Osteoblast (primary cell): ENCODE data around the gene TRPM5. TPM values are rescaled to one million over a fixed set of nuclear protein-coding genes. Genes with fewer than 3 reads are reported as not detected.

ENCODE experiments used
- DNase-seq: peaks from one replicate; pipeline ENCODE4 v3.0.0; 2011; ENCODE audit warnings: low spot score, mixed read lengths; ENCODE audit not compliant: insufficient read length; ENCODE audit errors: missing footprints
- H2AFZ ChIP-seq: 2 replicates; pipeline ENCODE4 v1.6.0; 2011; ENCODE audit warnings: mild to moderate bottlenecking, low read length
- H3K27ac ChIP-seq: 2 replicates; pipeline ENCODE4 v1.5.1; 2011; ENCODE audit warnings: mild to moderate bottlenecking, low read depth, low read length, moderate library complexity
- H3K27me3 ChIP-seq: 2 replicates; pipeline ENCODE4 v1.6.0; 2012; ENCODE audit warnings: mild to moderate bottlenecking, control low read depth, inconsistent platforms, low read length, moderate library complexity; ENCODE audit not compliant: insufficient read depth
- H3K36me3 ChIP-seq: 2 replicates; pipeline ENCODE4 v1.5.1; 2011; ENCODE audit warnings: mild to moderate bottlenecking, low read length, control low read depth, moderate library complexity; ENCODE audit not compliant: insufficient read depth
- H3K4me1 ChIP-seq: 2 replicates; pipeline ENCODE4 v1.5.1; 2011; ENCODE audit warnings: mild to moderate bottlenecking, low read length, control low read depth, moderate library complexity; ENCODE audit not compliant: insufficient read depth
- H3K4me2 ChIP-seq: 2 replicates; pipeline ENCODE4 v1.6.0; 2011; ENCODE audit warnings: mild to moderate bottlenecking, low read length; ENCODE audit not compliant: insufficient read depth
- H3K4me3 ChIP-seq: fragments of 200-600 bp; sonication (generic); 3 replicates; pipeline ENCODE4 v1.5.1; 2012; ENCODE audit warnings: mild to moderate bottlenecking, low read length, inconsistent platforms; ENCODE audit not compliant: insufficient read depth
- H3K79me2 ChIP-seq: 2 replicates; pipeline ENCODE4 v1.6.0; 2012; ENCODE audit warnings: mild to moderate bottlenecking, low read length, control low read depth, inconsistent platforms; ENCODE audit not compliant: insufficient read depth
- H3K9me3 ChIP-seq: 2 replicates; pipeline ENCODE4 v1.5.1; 2011; ENCODE audit warnings: low read depth, low read length, control low read depth
- H4K20me1 ChIP-seq: 2 replicates; pipeline ENCODE4 v1.6.0; 2012; ENCODE audit warnings: mild to moderate bottlenecking, low read length, control low read depth; ENCODE audit not compliant: insufficient read depth
- total RNA-seq: library from RNA; depleted of rRNA; stranded (reverse); fragments of >200 nt; gene quantifications from 2 replicates; pipeline ENCODE4 v1.2.3, GENCODE V29; 2012
- TF ChIP-seq, protein P1 (sequence below): IDR thresholded peaks from 2 replicates; pipeline ENCODE4 v1.5.1; 2011; ENCODE audit warnings: mild to moderate bottlenecking, low read depth, low read length, moderate library complexity; ENCODE audit errors: extremely low read depth

The TRPM5 gene
- total RNA-seq, 1 donor: not detected

DNA sequence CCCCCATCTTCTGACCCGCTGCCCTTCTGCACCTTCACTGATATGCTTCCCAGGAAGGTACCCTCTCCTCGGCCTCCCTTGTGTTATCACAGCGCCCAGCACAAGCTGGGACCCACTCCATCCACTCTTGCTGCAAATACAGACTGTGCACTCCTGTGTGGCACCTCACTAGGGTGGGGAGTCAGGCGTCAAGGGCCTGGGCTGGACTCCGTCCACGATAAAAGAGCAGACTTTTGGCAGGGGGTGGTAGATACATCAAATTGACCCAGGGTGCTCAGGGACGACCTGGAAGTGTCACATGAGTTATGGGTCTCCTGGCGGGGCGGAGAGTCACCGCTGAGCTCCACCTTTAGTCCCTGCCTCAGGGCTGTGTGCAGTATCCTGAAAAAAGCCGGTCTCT lies 908 bp downstream of the TRPM5 start:
- Histone ChIP-seq H3K36me3 (no peaks in the 10 kb centered on the region), H3K4me2 (no peak overlapping the region), H3K9me3 (no peaks in the 10 kb centered on the region), H3K27me3 (peaks cover 25% of the 10 kb centered on the region), H4K20me1 (no peaks in the 10 kb centered on the region), H3K27ac (no peak overlapping the region), H3K79me2 (no peaks in the 10 kb centered on the region), H2AFZ (no peak overlapping the region), H3K4me3 (no peak overlapping the region), H3K4me1 (no peaks in the 10 kb centered on the region)
- TF ChIP-seq, protein P1, sequence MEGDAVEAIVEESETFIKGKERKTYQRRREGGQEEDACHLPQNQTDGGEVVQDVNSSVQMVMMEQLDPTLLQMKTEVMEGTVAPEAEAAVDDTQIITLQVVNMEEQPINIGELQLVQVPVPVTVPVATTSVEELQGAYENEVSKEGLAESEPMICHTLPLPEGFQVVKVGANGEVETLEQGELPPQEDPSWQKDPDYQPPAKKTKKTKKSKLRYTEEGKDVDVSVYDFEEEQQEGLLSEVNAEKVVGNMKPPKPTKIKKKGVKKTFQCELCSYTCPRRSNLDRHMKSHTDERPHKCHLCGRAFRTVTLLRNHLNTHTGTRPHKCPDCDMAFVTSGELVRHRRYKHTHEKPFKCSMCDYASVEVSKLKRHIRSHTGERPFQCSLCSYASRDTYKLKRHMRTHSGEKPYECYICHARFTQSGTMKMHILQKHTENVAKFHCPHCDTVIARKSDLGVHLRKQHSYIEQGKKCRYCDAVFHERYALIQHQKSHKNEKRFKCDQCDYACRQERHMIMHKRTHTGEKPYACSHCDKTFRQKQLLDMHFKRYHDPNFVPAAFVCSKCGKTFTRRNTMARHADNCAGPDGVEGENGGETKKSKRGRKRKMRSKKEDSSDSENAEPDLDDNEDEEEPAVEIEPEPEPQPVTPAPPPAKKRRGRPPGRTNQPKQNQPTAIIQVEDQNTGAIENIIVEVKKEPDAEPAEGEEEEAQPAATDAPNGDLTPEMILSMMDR: no peak
- DNase-seq: no peak

DNA sequence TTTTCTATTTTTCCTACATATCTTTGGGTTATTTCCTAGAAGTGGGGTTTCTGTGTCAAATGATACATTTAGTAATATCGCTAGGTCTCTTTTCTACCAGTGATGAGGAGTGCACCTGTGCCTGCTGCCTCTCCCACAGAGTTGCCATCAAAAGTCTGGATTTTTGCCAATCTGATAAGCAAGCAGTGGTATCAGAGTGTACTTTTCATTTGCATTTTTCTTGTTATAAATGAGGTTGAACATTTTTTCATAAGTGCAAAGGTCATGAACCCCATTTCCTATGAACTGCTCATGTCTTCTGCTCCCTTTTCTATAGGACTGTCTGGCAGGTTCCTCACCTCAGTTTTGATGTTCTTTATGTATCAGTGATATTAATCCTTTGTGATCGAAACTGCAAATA lies 1.7 kb downstream of the TRPM5 start:
- H3K27me3 ChIP-seq: peaks cover 27% of the 10 kb centered on the region
- TF ChIP-seq, protein P1: no peak
- no peak overlapping the region for H3K4me3 ChIP-seq
- H3K79me2 ChIP-seq: no peaks in the 10 kb centered on the region
- no peak overlapping the region for H2AFZ ChIP-seq
- H3K27ac ChIP-seq: no peak overlapping the region
- H4K20me1 ChIP-seq: no peaks in the 10 kb centered on the region
- no peaks in the 10 kb centered on the region for H3K9me3 ChIP-seq
- no peak overlapping the region for H3K4me2 ChIP-seq
- DNase-seq: no peak
- H3K4me1 ChIP-seq: no peaks in the 10 kb centered on the region
- H3K36me3 ChIP-seq: no peaks in the 10 kb centered on the region

DNA sequence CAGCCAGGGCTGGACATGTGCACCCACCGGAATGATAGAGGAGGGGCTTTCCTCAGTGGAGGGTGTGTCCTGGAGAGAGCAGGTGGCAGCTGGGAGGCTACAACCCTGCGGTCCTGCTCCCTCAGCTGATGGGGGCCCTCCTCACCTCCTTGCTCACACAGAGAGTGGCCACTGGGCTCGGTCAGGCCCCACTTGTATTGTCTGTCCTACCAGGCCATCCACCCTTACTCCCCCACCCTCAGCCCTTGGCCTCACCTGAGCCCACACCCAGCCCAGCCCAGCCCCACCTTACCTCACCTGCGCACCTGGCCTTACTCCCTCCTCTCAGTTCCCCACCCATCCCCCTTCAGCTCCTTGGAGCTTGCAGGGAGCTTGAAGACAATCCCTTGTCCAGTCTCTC lies 3.1 kb downstream of the TRPM5 start:
- no peak overlapping the region for H3K4me2 ChIP-seq
- no peak overlapping the region for H3K27ac ChIP-seq
- no peak overlapping the region for H3K4me3 ChIP-seq
- H4K20me1 ChIP-seq: no peaks in the 10 kb centered on the region
- H2AFZ ChIP-seq: no peak overlapping the region
- H3K79me2 ChIP-seq: no peaks in the 10 kb centered on the region
- H3K9me3 ChIP-seq: no peaks in the 10 kb centered on the region
- TF ChIP-seq, protein P1: no peak
- peak; percentile 9 for DNase-seq
- no peaks in the 10 kb centered on the region for H3K36me3 ChIP-seq
- no peaks in the 10 kb centered on the region for H3K4me1 ChIP-seq
- peaks cover 31% of the 10 kb centered on the region for H3K27me3 ChIP-seq

DNA sequence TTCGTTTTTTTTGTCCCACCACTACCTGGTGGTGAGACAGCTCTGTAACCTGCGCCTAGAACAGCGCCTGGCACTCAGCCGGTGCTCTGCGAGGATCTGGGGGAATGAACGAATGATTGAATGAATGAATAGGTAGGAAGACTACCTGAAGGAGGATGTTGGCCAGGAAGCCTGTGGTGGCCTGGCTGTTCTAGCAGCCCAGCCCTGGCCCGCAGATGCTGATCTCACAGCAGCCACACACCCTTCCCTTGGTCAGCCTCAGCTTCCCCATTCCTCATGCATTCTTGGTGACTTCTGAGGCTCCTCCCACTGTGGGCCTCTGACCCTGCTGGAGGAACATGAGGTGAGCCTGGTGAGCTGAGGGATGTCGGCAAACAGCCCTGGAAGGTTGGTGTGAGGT lies 3.7 kb downstream of the TRPM5 start:
- H3K9me3 ChIP-seq: no peaks in the 10 kb centered on the region
- peaks cover 27% of the 10 kb centered on the region for H3K27me3 ChIP-seq
- no peak overlapping the region for H3K27ac ChIP-seq
- H3K4me1 ChIP-seq: no peaks in the 10 kb centered on the region
- H4K20me1 ChIP-seq: no peaks in the 10 kb centered on the region
- no peaks in the 10 kb centered on the region for H3K79me2 ChIP-seq
- peak; percentile 73 for DNase-seq
- H3K36me3 ChIP-seq: no peaks in the 10 kb centered on the region
- H3K4me3 ChIP-seq: no peak overlapping the region
- H2AFZ ChIP-seq: no peak overlapping the region
- no peak overlapping the region for H3K4me2 ChIP-seq
- TF ChIP-seq, protein P1: no peak
